Neuronal stem cell (in vitro differentiated cells): ENCODE results near the gene PCBD2.

Experiments used
- DNase-seq: peaks from one replicate; pipeline ENCODE4 v3.0.0-alpha.2; 2013; ENCODE audit warnings: low spot score
- H2AFZ ChIP-seq: one replicate; pipeline ENCODE4 v1.6.1; 2013; ENCODE audit warnings: mild to moderate bottlenecking, low read length, inconsistent platforms
- H2AK5ac ChIP-seq: 2 replicates; pipeline ENCODE4 v1.6.1; 2013; ENCODE audit warnings: low read depth, mild to moderate bottlenecking, inconsistent platforms, low read length, moderate library complexity, mixed read lengths
- H2BK120ac ChIP-seq: 2 replicates; pipeline ENCODE4 v1.6.1; 2013; ENCODE audit warnings: low read depth, mild to moderate bottlenecking, inconsistent platforms, low read length, moderate library complexity, mixed read lengths
- H2BK12ac ChIP-seq: one replicate; pipeline ENCODE4 v1.6.1; 2013; ENCODE audit warnings: low read length, inconsistent platforms
- H2BK15ac ChIP-seq: 2 replicates; pipeline ENCODE4 v1.6.1; 2013; ENCODE audit warnings: mild to moderate bottlenecking, low read length, inconsistent platforms, mixed read lengths
- H2BK5ac ChIP-seq: one replicate; pipeline ENCODE4 v1.6.1; 2013; ENCODE audit warnings: inconsistent platforms, mild to moderate bottlenecking, low read length, moderate library complexity
- H3K14ac ChIP-seq: one replicate; pipeline ENCODE4 v1.6.1; 2013; ENCODE audit warnings: low read length, inconsistent platforms
- H3K18ac ChIP-seq: 2 replicates; pipeline ENCODE4 v1.6.1; 2013; ENCODE audit warnings: low read length, inconsistent platforms
- H3K23ac ChIP-seq: 2 replicates; pipeline ENCODE4 v1.6.1; 2013; ENCODE audit warnings: low read depth, mild to moderate bottlenecking, mixed read lengths, low read length, inconsistent platforms; ENCODE audit not compliant: poor library complexity
- H3K27ac ChIP-seq: replicated peaks from 3 replicates; pipeline ENCODE4 v1.5.1; 2013; ENCODE audit warnings: low read length, inconsistent platforms
- H3K27me3 ChIP-seq, 3 experiments: 2 replicates each; pipeline ENCODE4 v1.6.1; 2013; ENCODE audit warnings: low read length in 3 of 3, mild to moderate bottlenecking in 2 of 3, inconsistent platforms in 1 of 3, low read depth in 1 of 3, mixed read lengths in 1 of 3, moderate library complexity in 1 of 3; ENCODE audit not compliant: control insufficient read depth in 3 of 3, insufficient read depth in 3 of 3
- H3K36me3 ChIP-seq, 2 donors: replicated peaks in 1 of 2; 2 replicates each; pipeline ENCODE4 v1.6.1; 2013; ENCODE audit warnings: low read length in 2 of 2; ENCODE audit not compliant: control insufficient read depth in 2 of 2, insufficient read depth in 2 of 2
- H3K4ac ChIP-seq: 2 replicates; pipeline ENCODE4 v1.6.1; 2013; ENCODE audit warnings: inconsistent platforms, mild to moderate bottlenecking, low read length, moderate library complexity
- H3K4me1 ChIP-seq, 2 donors: 1 replicate in 1 of 2; 2 replicates in 1 of 2; pipeline ENCODE4 v1.6.1; 2013; ENCODE audit warnings: low read length in 2 of 2, low read depth in 1 of 2; ENCODE audit not compliant: control insufficient read depth in 2 of 2, insufficient read depth in 1 of 2
- H3K4me2 ChIP-seq: one replicate; pipeline ENCODE4 v1.6.1; 2013; ENCODE audit warnings: mild to moderate bottlenecking, low read length, inconsistent platforms; ENCODE audit not compliant: insufficient read depth, poor library complexity, severe bottlenecking
- H3K4me3 ChIP-seq, 2 donors: 2 replicates each; pipeline ENCODE4 v1.5.1; 2013; ENCODE audit warnings: low read length in 2 of 2, mild to moderate bottlenecking in 2 of 2, inconsistent platforms in 1 of 2, moderate library complexity in 1 of 2
- H3K79me1 ChIP-seq: one replicate; pipeline ENCODE4 v1.6.1; 2013; ENCODE audit warnings: low read depth, mild to moderate bottlenecking, inconsistent platforms, low read length, moderate library complexity
- H3K9ac ChIP-seq: one replicate; pipeline ENCODE4 v1.6.1; 2013; ENCODE audit warnings: mild to moderate bottlenecking, low read depth, low read length, inconsistent platforms; ENCODE audit not compliant: poor library complexity
- H3K9me3 ChIP-seq, 2 donors: replicated peaks in 1 of 2; 2 replicates each; pipeline versions ENCODE3 to v1.6.1; 2013; ENCODE audit warnings: low read length in 2 of 2, mild to moderate bottlenecking in 2 of 2, inconsistent platforms in 1 of 2, low read depth in 1 of 2, mixed read lengths in 1 of 2, moderate library complexity in 1 of 2; ENCODE audit not compliant: control insufficient read depth in 2 of 2, insufficient read depth in 1 of 2
- H4K8ac ChIP-seq: one replicate; pipeline ENCODE4 v1.6.1; 2013; ENCODE audit warnings: low read depth, mild to moderate bottlenecking, inconsistent platforms, low read length, moderate library complexity
- H4K91ac ChIP-seq: one replicate; pipeline ENCODE4 v1.6.1; 2013; ENCODE audit warnings: low read length, low read depth, mild to moderate bottlenecking, inconsistent platforms; ENCODE audit not compliant: poor library complexity
- WGBS, 2 donors: extraction: QIAGEN DNeasy Blood & Tissue Kit; methylation state at CpG; one replicate each; pipeline ENCODE4 v1.1.7; 2013; ENCODE audit warnings: missing lambda C conversion rate in 2 of 2, mixed read lengths in 1 of 2; ENCODE audit not compliant: insufficient read length in 2 of 2, insufficient replicate concordance in 1 of 2; ENCODE audit errors: extremely low coverage in 2 of 2; 5-methylcytosine and 5-hydroxymethylcytosine counted together

Gene PCBD2

GRCh38 chr5:134887593-134888159 lies 17.3 kb upstream of the PCBD2 start:
- Histone ChIP-seq H3K27me3 (no peaks in the 10 kb centered on the region), H3K27ac (no peak overlapping the region), H3K4me1 (no peaks in the 10 kb centered on the region), H2BK15ac (no peak overlapping the region), H3K4me3 (peak overlapping the region in 1 of 2 donors; percentile 27), H3K36me3 (peaks cover 2 to 24% of the 10 kb centered on the region in 2 donors), H2BK120ac (no peak overlapping the region), H2AK5ac (no peak overlapping the region), H3K9ac (no peak overlapping the region), H3K23ac (no peak overlapping the region), H3K18ac (no peak overlapping the region), H3K4me2 (no peak overlapping the region), H2AFZ (no peak overlapping the region), H3K79me1 (peaks cover 2% of the 10 kb centered on the region), H3K9me3 (peaks cover 0 to 10% of the 10 kb centered on the region in 2 donors), H3K14ac (no peak overlapping the region), H3K4ac (no peak overlapping the region), H4K8ac (no peak overlapping the region), H4K91ac (no peak overlapping the region), H2BK5ac (no peak overlapping the region), H2BK12ac (no peak overlapping the region)
- DNase-seq: no peak
- no CpG with 5 or more reads among the region's 14 CpGs for WGBS, 2 donors

- WGBS, 2 donors: no CpG with 5 or more reads among the region's 8 CpGs
- H2AFZ ChIP-seq: no peak overlapping the region
- no peak for DNase-seq
Measured at GRCh38 chr5:134889335-134889734, 15.6 kb upstream of the PCBD2 start.

GRCh38 chr5:134891473-134891872 lies 13.5 kb upstream of the PCBD2 start:
- no peak overlapping the region for H3K4me2 ChIP-seq
- H2BK5ac ChIP-seq: no peak overlapping the region
- H2BK12ac ChIP-seq: no peak overlapping the region
- H3K27ac ChIP-seq: no peak overlapping the region
- H3K9me3 ChIP-seq: peaks cover 0 to 10% of the 10 kb centered on the region in 2 donors
- peaks cover 0 to 3% of the 10 kb centered on the region in 2 donors for H3K4me1 ChIP-seq
- H2BK15ac ChIP-seq: no peak overlapping the region
- no peak overlapping the region for H2AFZ ChIP-seq
- H3K4ac ChIP-seq: no peak overlapping the region
- H4K8ac ChIP-seq: no peak overlapping the region
- H3K36me3 ChIP-seq: peaks cover 2 to 48% of the 10 kb centered on the region in 2 donors
- H3K79me1 ChIP-seq: peaks cover 2% of the 10 kb centered on the region
- no peak overlapping the region for H3K4me3 ChIP-seq
- H2BK120ac ChIP-seq: no peak overlapping the region
- no CpG with 5 or more reads among the region's 1 CpG for WGBS, 2 donors
- H3K27me3 ChIP-seq: no peaks in the 10 kb centered on the region
- H3K18ac ChIP-seq: no peak overlapping the region
- no peak overlapping the region for H3K14ac ChIP-seq
- H3K23ac ChIP-seq: no peak overlapping the region
- no peak overlapping the region for H2AK5ac ChIP-seq
- no peak for DNase-seq
- no peak overlapping the region for H3K9ac ChIP-seq
- H4K91ac ChIP-seq: no peak overlapping the region

More at GRCh38 chr5:134889335-134889734, 15.6 kb upstream of the PCBD2 start:
- Histone ChIP-seq H3K4me2 (no peak overlapping the region), H3K9ac (no peak overlapping the region), H3K79me1 (peaks cover 2% of the 10 kb centered on the region), H3K27me3 (no peaks in the 10 kb centered on the region), H4K91ac (no peak overlapping the region), H3K14ac (no peak overlapping the region), H2BK5ac (no peak overlapping the region), H2BK120ac (no peak overlapping the region), H3K23ac (no peak overlapping the region), H3K9me3 (peaks cover 0 to 10% of the 10 kb centered on the region in 2 donors), H2AK5ac (no peak overlapping the region), H2BK15ac (no peak overlapping the region), H3K27ac (no peak overlapping the region), H3K4ac (no peak overlapping the region), H3K4me1 (peaks cover 0 to 3% of the 10 kb centered on the region in 2 donors), H3K18ac (no peak overlapping the region), H2BK12ac (no peak overlapping the region), H3K4me3 (no peak overlapping the region), H4K8ac (no peak overlapping the region), H3K36me3 (peaks cover 2 to 35% of the 10 kb centered on the region in 2 donors)

- Histone ChIP-seq H3K4me1 (peaks cover 0 to 3% of the 10 kb centered on the region in 2 donors), H3K14ac (no peak overlapping the region), H3K36me3 (peaks cover 2 to 48% of the 10 kb centered on the region in 2 donors), H2BK12ac (no peak overlapping the region), H2BK120ac (no peak overlapping the region), H3K4me3 (no peak overlapping the region), H3K4ac (no peak overlapping the region), H3K23ac (no peak overlapping the region), H2AK5ac (no peak overlapping the region), H3K18ac (no peak overlapping the region), H3K27me3 (no peaks in the 10 kb centered on the region), H4K8ac (no peak overlapping the region), H3K9ac (no peak overlapping the region), H4K91ac (no peak overlapping the region), H2AFZ (no peak overlapping the region), H2BK15ac (no peak overlapping the region), H3K27ac (no peak overlapping the region), H3K79me1 (no peaks in the 10 kb centered on the region), H3K4me2 (no peak overlapping the region), H2BK5ac (no peak overlapping the region), H3K9me3 (peaks cover 0 to 10% of the 10 kb centered on the region in 2 donors)
- no peak for DNase-seq
- no CpG with 5 or more reads among the region's 3 CpGs for WGBS, 2 donors
Measured at GRCh38 chr5:134892282-134892681, 12.6 kb upstream of the PCBD2 start.
